Measurements from ENCODE around the gene NFIA. TPM values are rescaled to one million over a fixed set of nuclear protein-coding genes. Genes with fewer than 3 reads are reported as not detected.

Gene NFIA
- polyA plus RNA-seq, 3 donors = 1.4 to 5.3 (median 2.4) TPM

- no peak overlapping the region for H3K27ac Mint-ChIP-seq
- H3K4me1 Mint-ChIP-seq = peaks cover 19% of the 10 kb centered on the region
- H4K20me1 ChIP-seq (ENCODE audit: insufficient read depth, low read length) = no peaks in the 10 kb centered on the region
- no peak overlapping the region for H3K4me3 ChIP-seq (replicated peaks in 1 of 3; ENCODE audit: low read depth in 2 of 3, low read length in 3 of 3)
- no peak for DNase-seq
- no peak overlapping the region for H2AFZ ChIP-seq (ENCODE audit: insufficient read depth, low read depth, low read length, poor library complexity, severe bottlenecking)
- H3K36me3 ChIP-seq (replicated peaks in 1 of 2; ENCODE audit: control insufficient read depth in 1 of 2, insufficient read depth in 2 of 2, low read length in 2 of 2) = no peaks in the 10 kb centered on the region
- no peaks in the 10 kb centered on the region for H3K36me3 Mint-ChIP-seq
- no peaks in the 10 kb centered on the region for H3K27me3 ChIP-seq (ENCODE audit: control insufficient read depth in 2 of 2, insufficient read depth in 2 of 2, low read length in 2 of 2)
- no peaks in the 10 kb centered on the region for H3K4me1 ChIP-seq (ENCODE audit: control insufficient read depth in 1 of 2, insufficient read depth in 2 of 2, low read length in 2 of 2)
- no peak overlapping the region for H3K4me3 Mint-ChIP-seq
- no peak overlapping the region for H3K9ac ChIP-seq (ENCODE audit: insufficient read depth, low read length, poor library complexity, severe bottlenecking)
- WGBS (ENCODE audit: insufficient coverage) = no CpG with 5 or more reads among the region's 2 CpGs
- peaks cover 0 to 2% (median 0%) of the 10 kb centered on the region in 7 donors for H3K9me3 Mint-ChIP-seq
- TF ChIP-seq, protein P1, sequence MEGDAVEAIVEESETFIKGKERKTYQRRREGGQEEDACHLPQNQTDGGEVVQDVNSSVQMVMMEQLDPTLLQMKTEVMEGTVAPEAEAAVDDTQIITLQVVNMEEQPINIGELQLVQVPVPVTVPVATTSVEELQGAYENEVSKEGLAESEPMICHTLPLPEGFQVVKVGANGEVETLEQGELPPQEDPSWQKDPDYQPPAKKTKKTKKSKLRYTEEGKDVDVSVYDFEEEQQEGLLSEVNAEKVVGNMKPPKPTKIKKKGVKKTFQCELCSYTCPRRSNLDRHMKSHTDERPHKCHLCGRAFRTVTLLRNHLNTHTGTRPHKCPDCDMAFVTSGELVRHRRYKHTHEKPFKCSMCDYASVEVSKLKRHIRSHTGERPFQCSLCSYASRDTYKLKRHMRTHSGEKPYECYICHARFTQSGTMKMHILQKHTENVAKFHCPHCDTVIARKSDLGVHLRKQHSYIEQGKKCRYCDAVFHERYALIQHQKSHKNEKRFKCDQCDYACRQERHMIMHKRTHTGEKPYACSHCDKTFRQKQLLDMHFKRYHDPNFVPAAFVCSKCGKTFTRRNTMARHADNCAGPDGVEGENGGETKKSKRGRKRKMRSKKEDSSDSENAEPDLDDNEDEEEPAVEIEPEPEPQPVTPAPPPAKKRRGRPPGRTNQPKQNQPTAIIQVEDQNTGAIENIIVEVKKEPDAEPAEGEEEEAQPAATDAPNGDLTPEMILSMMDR (IDR thresholded peaks at IDR 0.05) = no peak
- intact Hi-C loops (cut with micrococcal nuclease) = no loop called here
- no peaks in the 10 kb centered on the region for H3K79me2 ChIP-seq (ENCODE audit: insufficient read depth, low read length)
- H3K27ac ChIP-seq (ENCODE audit: low read depth in 1 of 2, low read length in 2 of 2) = no peak overlapping the region
- no peaks in the 10 kb centered on the region for H3K9me3 ChIP-seq (replicated peaks in 1 of 2; ENCODE audit: control insufficient read depth in 1 of 2, insufficient read depth in 1 of 2, low read length in 2 of 2)
- peaks cover 0 to 2% (median 0%) of the 10 kb centered on the region in 3 donors for H3K27me3 Mint-ChIP-seq (ENCODE audit: low read depth in 3 of 3)
- no peak overlapping the region for H3K4me2 ChIP-seq (replicated peaks; ENCODE audit: extremely low read depth, low read length, poor library complexity, severe bottlenecking)
These were observed 149.4 kb downstream of the NFIA start for GRCh38 chr1:61231795-61232194.

DNA sequence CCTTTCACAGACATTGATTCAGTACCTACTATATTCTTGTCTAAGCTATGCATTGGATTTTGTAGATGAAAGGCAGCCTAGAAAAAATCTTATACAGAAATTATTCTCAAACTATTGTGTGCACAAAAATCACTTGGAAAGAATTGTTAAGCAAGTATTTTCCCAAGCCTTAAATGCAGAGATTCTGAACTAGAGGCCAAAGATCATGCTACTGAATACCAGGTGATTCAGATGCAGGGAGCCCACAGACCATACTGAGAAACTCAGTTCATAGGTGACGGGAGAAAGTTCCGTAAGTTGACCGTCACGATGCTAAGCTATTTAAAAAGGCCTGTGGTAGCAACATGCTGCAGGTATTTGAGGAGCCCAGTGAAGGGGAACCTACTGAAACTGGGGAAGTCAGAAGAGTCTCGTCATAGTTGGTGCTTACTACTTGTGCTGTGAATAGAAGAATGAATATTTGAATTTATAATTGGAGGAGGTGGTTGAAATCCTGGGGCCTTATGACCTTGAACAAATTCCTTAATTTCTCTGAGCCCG, 150.8 kb downstream of the NFIA start:
- H4K20me1 ChIP-seq (ENCODE audit: insufficient read depth, low read length) = no peaks in the 10 kb centered on the region
- H3K27ac Mint-ChIP-seq = peak overlapping the region in 2 of 7 donors; percentile 5 to 23
- H3K4me3 ChIP-seq (replicated peaks in 1 of 3; ENCODE audit: low read depth in 2 of 3, low read length in 3 of 3) = no peak overlapping the region
- 50% methylated on average over 2 of the region's 6 CpGs for WGBS (ENCODE audit: insufficient coverage)
- DNase-seq = no peak
- intact Hi-C loops (cut with micrococcal nuclease) = no loop called here
- H3K4me3 Mint-ChIP-seq = no peak overlapping the region
- H3K36me3 ChIP-seq (replicated peaks in 1 of 2; ENCODE audit: control insufficient read depth in 1 of 2, insufficient read depth in 2 of 2, low read length in 2 of 2) = no peaks in the 10 kb centered on the region
- no peaks in the 10 kb centered on the region for H3K9me3 ChIP-seq (replicated peaks in 1 of 2; ENCODE audit: control insufficient read depth in 1 of 2, insufficient read depth in 1 of 2, low read length in 2 of 2)
- no peaks in the 10 kb centered on the region for H3K36me3 Mint-ChIP-seq
- H3K27ac ChIP-seq (ENCODE audit: low read depth in 1 of 2, low read length in 2 of 2) = no peak overlapping the region
- TF ChIP-seq, protein P1 (IDR thresholded peaks at IDR 0.05) = no peak
- H3K9ac ChIP-seq (ENCODE audit: insufficient read depth, low read length, poor library complexity, severe bottlenecking) = no peak overlapping the region
- H3K9me3 Mint-ChIP-seq = peaks cover 0 to 2% (median 0%) of the 10 kb centered on the region in 7 donors
- H3K4me1 ChIP-seq (ENCODE audit: control insufficient read depth in 1 of 2, insufficient read depth in 2 of 2, low read length in 2 of 2) = no peaks in the 10 kb centered on the region
- no peak overlapping the region for H2AFZ ChIP-seq (ENCODE audit: insufficient read depth, low read depth, low read length, poor library complexity, severe bottlenecking)
- no peaks in the 10 kb centered on the region for H3K27me3 ChIP-seq (ENCODE audit: control insufficient read depth in 2 of 2, insufficient read depth in 2 of 2, low read length in 2 of 2)
- peaks cover 0 to 2% (median 0%) of the 10 kb centered on the region in 3 donors for H3K27me3 Mint-ChIP-seq (ENCODE audit: low read depth in 3 of 3)
- no peaks in the 10 kb centered on the region for H3K79me2 ChIP-seq (ENCODE audit: insufficient read depth, low read length)
- H3K4me1 Mint-ChIP-seq = peaks cover 12% of the 10 kb centered on the region
- H3K4me2 ChIP-seq (replicated peaks; ENCODE audit: extremely low read depth, low read length, poor library complexity, severe bottlenecking) = no peak overlapping the region
